Breast epithelium (tissue), 3 donors: Measurements from ENCODE around the gene UBA7.

Experiments used
- CTCF ChIP-seq, 3 donors: fragments of 450-650 bp; IDR thresholded peaks; one replicate each; pipeline ENCODE4 v1.5.1; 2016 to 2017; ENCODE audit warnings: antibody characterized with exemption in 3 of 3, mild to moderate bottlenecking in 3 of 3, moderate library complexity in 3 of 3
- POLR2A ChIP-seq: fragments of 450-650 bp; IDR thresholded peaks from one replicate; pipeline ENCODE4 v1.6.1; 2016; ENCODE audit warnings: antibody characterized with exemption, mild to moderate bottlenecking, moderate library complexity
- POLR2AphosphoS5 ChIP-seq, 3 donors: sonication (generic); formaldehyde crosslinking; IDR thresholded peaks; one replicate each; pipeline ENCODE4 v1.6.1; 2017; ENCODE audit warnings: antibody characterized with exemption in 3 of 3

GRCh38 chr3:49812916-49813496 lies 747 bp downstream of the UBA7 start:
- TF ChIP-seq POLR2A (no peak), CTCF (IDR thresholded peaks at IDR 0.05) (no peak), POLR2AphosphoS5 (IDR thresholded peaks at IDR 0.05) (no peak)
